Fibroblast of peridontal ligament (primary cell): ENCODE data around the gene AQP9.
"Not testable (repeated sequence)": the region's sequence is repeated elsewhere in the genome, so short reads cannot be mapped to it uniquely, and the experiment has no call there.

Experiments
- DNase-seq: peaks from one replicate; pipeline ENCODE4 v3.0.0-alpha.2; 2010; ENCODE audit errors: extremely low read depth

AQP9 gene, protein sequence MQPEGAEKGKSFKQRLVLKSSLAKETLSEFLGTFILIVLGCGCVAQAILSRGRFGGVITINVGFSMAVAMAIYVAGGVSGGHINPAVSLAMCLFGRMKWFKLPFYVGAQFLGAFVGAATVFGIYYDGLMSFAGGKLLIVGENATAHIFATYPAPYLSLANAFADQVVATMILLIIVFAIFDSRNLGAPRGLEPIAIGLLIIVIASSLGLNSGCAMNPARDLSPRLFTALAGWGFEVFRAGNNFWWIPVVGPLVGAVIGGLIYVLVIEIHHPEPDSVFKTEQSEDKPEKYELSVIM

DNA sequence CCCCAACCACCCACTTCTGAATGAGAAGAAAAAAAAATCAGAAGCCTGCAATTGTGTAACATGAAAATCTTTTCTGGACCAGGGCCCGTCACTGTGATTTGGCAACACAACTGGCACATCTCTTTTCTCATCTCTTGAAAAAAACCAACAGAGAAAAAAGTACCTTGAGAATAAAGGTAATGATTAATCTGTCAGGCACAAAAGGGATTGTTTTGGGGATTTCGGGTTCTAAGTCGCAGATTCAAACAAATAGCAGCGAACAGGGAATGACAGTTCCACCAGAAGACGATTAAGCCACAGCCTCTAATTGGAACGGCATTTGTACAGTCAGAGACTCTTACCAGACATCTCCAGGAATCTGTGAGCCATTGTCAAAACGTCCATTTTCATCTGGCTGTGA is at the start of gene AQP9:
Gene AQP9 (plus strand): TSS at position 276 of the 400 bp plus-strand sequence. CDS start 185 bp downstream, outside the sequence.
- DNase-seq = no peak

DNA sequence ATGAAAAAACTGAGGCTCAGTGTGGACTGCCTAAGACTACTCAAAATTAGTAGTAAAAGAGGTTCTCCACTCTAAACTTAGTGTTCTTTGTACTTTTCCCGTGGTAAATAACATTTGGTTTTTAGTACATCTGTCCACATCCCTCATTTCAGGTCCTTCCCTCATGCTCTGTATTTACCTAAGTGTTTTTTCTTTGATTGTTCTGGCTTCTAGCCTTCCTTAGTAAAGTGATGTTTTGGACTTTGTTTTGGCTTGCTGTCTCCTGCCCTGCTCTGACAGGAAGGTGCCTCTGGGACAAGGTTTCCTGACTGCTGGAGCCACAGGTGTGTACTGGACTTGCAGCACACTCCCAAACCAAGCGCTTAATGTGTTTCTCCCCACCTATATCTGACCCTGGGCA is 42.8 kb upstream of the AQP9 start:
- DNase-seq = no peak

DNA sequence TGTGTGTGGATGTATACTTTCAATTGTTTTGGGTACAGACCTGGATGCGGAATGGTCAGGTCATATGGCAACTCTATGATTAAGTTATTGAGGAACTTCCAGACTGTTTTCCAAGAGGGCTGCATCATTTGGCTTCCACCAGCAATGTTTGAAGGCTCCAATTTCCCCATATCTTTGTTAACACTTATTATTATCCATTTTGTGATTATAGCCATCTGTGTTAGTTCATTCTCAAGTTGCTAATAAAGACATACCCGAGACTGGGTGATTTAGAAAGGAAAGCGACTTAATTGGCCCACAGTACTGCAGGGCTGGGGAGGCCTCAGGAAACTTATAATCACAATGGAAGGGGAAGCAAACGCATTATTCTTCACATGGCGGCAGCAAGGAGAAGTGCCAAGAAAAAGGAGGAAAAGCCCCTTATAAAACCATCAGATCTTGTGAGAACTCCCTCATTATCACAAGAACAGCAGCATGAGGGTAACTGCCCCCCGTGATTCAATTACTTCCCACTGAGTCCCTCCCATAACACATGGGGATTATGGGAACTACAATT is 41.6 kb upstream of the AQP9 start:
- DNase-seq = no peak

DNA sequence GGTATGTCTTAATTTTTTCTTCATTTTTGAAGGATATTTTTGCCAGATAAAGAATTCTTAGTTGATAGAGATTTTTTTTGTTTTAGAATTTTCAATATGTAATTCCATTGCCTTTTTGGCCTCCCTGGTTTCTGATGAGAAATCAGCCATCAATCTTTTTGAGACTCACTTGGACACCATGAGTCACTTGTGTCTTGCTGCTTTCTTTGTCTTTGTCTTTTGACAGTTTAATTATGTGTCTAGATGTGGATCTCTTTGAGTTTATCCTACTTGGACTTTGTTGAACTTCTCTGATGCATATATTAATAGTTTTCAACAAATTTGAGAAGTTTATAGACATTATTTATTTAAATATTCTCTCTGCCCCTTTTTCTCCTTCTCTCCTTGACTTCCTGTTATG is 34.7 kb upstream of the AQP9 start:
- DNase-seq = no peak

DNA sequence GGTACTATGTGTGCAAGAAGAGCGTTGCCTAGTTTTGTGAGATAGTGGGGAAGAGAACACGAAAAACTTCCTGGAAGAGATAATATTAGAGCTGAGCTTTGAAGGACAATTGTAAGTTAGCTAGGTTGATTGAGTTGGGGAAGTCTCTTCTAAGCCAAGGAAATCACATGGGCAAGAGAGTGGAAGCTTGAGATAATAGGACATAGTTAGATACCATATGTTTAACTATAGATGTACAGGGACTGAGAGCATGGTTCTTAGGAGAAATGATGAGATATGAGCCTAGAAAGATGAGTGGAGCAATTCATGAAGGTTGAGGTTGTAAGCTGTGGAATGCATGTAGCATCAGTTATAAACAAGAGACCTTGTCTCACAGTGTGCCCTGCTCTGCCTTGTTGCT is 30.1 kb upstream of the AQP9 start:
- no peak for DNase-seq

DNA sequence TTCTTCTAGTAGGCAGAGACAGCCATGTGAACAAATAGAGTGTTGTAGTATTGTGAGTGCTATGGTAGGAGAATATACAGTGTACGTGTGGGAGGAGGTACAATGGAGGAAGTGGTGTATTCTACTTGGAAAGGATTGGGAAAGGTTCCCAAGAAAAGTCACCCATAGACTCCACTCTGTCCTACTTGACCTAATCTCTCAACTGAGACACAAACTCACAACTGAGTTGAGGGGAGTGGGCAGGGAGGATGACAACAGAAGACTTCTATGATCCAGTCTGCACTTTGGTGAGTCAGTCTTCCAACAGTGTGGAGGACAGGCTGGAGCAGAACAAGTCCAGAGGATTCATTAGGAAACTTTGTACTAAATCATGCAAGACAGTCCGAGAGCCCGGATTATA is 28.8 kb upstream of the AQP9 start:
- DNase-seq = no peak

DNA sequence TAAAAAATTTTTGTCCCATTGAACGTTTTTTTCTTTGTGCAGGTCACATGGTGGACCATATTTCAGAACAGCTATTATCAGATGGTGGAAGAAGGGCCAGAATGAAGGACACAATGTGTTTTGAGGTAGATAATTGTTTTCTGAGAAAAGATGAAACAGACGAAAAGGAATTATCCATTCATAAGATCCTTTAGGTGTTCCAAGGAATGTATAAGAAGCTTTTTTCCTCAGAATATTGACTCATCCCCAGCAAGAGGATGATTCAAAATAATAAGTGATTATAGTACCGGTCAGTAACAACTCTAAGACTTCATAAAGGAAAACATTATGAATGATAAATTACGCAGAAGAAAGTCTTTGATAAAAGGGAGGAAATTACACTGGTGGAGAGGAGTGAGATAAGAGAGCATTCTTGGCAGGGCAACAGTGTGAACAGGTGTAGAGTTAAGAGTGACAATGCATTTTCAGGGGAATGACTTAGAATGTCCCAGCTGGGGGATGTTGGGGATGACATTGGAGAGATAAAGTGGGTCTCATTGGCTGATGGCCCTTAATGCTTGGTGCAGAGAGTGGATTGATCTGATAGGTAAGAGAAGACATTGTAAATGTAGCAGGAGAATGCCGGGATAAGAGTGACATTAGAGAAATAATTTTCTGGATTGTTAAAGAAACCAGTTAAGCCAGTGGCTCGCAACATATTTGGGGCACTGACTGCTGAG is 27.0 kb upstream of the AQP9 start:
- DNase-seq = no peak

DNA sequence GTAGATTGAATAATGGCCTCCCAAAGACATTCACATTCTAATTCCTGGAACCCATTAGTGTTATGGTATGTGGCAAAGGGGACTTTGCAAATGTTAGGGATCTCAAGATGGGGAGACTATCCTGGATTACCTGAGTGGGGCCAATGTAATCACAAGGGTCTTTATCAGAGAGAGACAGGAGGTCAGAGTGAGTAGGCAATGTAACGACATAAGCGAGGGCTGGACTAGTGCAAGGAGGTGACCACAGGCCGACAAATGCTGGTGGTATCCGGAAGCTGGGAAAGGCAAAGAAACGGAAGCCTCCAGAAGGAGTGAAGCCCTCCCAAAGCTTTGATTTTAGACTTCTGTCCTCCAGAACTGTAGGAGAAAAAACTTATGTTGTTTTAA is 26.5 kb upstream of the AQP9 start:
- DNase-seq = no peak

DNA sequence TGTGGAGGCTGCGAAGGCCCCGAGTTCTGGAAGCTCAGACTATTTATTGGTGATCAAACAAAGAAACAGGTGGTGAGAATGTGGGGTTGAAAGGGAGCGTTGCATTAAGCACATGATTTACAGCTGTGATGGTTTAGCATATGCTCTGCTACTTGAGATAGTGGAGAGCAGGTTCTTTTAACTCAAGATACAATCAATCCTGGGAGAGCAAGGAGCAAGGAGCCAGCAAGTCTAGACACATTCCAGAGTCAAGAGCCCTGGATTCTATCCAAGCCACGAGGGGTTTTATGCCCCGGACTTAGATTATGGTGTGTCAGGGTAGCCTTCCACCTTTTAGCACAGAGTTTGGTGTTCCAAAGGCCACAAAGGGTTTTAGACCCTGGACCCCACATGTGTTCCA is 24.8 kb upstream of the AQP9 start:
- not testable (repeated sequence) for DNase-seq

DNA sequence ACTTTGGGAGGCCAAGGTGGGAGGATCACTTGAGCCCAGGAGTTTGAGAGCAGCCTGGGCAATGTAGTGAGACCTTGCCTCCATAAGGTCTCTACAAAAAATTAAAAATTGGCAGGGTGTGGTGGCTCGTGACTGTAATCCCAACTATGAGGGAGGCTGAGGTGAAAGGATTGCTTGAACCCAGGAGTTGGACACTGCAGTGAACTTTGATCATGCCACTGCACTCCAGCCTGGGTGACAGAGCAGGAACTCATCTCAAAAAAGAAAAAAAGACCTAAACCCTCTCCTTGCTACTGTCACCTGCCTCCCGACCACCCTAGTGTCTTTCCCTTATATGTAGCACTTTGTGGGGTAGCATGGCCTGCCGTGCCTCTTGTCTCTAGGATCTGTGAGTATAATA is 23.8 kb upstream of the AQP9 start:
- DNase-seq = no peak

DNA sequence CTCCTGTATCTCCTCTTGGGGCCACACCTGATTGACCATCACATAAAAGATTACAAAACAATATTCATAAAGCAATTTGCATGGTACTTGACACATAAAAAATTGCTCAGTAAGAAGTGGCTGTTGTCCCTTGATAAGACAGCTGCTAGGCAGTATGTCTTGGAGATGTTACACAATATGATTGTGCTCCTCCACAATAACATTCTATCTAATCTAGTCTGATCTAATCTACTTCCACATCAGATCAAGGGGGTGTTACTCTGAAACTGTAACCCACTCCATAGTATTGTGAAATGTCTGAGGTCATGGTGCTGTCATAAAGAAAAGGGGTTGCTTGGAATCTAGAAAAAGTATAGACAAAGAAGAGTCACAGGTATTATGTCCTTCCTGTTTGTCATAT is 23.4 kb upstream of the AQP9 start:
- no peak for DNase-seq

DNA sequence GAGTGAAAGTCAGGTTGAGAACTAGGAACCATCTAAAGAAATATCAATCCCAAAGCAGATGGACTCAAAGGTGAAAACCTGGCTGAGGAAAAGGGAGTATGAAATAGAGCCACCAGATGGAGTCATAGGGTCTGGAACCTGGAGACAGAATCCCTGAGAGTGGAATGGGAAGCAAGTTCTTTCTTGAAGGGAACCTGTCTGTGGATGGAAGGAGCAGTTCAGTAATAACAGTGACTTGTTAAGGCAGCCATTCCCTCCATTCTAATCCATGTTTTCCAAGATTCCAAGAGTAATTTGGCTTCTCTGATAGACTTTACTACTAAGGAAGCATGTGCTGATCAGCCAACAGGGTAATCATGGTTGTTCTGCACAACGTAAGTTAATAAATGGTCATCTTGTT is 22.5 kb upstream of the AQP9 start:
- DNase-seq = peak; percentile 45

DNA sequence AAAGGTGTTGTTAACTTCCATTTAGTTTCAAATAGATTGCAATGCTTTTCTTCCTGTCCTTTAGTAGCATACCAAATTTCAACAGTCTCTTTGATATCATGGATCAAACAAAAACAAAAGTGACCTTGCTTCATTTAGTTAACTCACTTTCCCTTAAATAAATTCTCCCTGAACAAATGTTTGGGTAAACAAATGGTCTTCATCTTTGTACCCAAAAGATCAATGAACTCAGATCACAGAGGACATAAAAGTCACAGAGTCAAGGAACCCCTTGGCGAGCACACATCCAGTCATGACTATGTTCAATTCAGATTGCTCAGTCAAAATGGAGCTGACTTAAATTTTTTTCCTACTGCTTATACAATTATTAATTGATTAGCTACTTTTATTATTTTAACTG is 20.6 kb upstream of the AQP9 start:
- DNase-seq = no peak

DNA sequence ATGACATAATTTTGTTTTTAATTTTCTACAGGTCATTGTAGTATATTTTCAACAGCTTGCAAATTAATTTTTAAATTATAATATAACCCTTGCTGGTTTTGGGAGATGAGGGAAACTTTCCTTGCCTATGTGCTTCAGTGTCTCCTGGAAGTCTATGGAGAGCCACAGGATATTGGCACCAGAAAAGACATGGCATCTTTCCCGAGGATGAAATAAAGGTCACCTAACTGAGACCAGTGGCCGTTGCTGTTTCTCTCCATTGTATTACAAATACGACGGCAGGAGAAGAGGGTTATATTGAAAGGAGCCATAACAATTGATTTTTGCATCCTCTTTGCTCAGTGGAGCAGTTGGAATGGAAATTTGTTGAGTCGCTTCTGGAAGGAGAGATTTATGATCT is 19.9 kb upstream of the AQP9 start:
- DNase-seq = no peak

DNA sequence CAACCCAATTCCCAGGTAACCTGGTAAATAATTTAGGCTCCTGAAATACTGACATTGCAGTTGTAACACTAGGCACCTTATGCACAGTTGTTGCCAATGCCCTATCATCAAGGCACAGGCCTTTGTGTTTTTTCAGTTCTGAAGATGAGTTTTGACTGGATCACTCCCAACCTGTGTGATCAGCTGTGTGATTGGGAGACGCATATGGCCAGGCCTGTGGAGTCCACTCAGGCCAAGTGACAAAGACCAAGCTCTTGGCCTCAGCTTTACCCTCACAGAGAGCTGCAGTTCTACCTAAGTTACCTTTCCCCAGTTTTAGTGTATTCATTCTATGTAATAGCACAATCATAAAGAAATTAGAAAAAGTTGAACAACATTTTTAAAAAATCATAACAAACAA is 19.2 kb upstream of the AQP9 start:
- no peak for DNase-seq

DNA sequence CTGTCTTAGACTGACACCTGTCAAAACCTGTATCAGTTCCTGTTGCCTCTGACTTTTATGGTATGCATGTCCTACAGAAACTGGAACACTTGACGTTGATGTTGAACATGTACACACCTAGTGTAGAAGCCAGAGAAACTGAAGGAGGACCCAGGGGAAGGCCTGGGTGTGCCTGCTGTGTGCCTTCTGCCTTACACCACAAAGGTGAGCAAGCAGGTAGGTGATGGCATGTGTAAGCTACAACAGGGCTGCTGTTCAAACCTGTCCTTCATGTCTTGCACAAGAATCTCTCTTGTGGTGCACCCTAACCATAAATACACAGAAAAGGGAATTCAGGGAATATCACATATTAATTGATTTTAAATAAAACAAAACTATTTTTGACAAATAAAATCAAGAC is 13.6 kb upstream of the AQP9 start:
- DNase-seq = no peak

DNA sequence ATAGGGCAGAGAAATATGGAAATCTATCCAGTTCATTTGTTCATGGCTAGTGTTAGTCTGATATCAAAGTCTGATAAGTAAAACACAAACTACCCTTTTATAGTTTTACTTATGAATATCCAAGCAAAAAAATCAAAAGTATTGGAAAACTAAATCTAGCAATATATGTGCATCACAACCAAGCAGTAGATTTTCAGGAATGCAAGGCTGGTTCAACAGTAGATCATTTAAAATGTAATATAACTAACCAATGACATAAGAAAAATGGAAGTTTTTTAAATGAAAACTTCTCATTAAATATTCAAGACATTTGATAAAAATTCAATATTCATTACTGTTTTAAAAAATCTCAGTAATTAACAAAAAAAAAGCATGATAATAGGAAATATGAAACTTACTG is 12.8 kb upstream of the AQP9 start:
- no peak for DNase-seq

DNA sequence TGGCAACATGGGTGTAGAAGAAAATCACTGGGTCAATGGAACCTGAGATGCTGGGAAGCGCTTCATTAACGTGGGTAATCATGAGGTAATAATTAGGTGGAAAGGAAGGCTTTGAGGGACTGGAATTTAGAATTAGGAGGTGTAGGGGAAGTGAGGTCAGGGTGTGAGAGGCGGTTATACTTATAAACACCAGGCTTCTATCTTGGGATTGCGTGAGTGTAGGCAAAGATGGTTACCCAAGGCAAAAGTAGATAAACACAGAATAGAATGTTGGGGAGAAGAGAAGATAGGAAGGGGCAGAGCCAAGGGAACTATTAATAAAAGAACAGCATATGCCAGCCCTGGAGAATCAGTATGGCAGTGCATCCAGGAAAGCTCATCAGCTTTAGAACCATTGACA is 3.3 kb upstream of the AQP9 start:
- no peak for DNase-seq

DNA sequence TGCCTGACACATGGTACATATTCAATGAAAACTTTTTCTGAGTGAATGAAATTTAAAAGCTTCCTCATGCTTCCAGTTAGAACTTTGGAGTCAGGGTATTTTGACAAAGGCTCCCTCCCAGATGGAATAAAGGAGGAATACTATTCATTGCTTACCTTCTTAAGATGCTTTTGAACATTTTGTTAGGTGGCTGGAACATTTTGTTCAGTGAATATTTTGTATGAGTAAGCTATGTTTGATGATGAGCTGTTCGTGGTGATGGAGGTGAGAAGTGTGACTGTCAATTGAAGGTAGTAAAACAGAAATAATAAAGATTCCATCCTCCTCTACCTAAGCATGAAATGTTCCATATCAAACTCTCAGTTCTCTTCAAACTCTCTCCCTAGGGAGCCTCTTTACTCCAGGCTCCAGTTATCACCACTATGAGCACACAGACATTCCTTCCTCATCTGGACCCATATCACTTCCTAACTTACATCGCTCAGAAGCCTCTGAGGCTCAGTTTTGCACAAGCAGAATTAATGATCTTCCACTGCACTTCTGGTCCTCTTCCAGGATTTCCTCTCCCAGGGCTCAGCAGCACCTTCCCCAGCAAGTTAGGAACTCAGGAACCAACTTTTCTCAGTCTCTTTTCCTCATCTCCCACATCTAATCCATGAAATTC is 2.5 kb upstream of the AQP9 start:
- no peak for DNase-seq

DNA sequence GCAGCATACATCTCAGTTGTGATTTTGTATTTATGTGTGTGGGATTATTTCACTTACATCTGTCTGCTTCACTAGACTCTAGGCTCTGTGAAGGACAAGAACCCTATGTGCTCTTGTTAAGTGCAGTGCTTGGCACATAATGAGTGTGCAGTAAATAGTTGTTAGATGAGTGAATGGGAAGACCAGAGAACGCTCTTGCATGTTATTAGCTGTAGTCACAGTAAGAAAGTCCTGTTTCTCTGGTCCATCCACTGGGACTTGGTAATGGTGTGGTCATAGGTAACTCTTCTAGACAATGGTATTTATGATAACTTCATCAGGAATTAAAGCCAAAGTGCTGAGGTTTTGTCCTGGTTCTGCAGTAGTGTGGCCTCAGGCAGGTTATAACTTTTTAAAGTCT is 1.4 kb upstream of the AQP9 start:
- DNase-seq = no peak

DNA sequence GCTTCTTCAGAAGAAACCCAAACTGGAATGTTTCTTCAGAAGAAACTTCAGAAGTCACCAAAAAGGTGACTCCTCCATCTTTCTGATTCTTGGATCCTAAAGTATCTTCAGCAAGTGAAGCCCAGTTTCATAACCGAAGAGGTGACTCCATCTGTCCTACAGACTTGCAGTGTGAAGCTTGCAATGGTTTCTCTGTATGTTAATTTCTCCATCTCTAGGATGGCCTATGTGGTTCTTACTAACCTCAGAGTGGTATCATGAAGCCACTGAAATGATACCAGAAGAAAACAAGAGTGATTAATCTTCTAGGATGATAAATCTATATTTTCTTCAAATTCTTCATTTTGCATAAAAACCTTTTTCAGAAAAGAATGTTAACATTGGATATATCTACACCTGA is 495 bp upstream of the AQP9 start:
- no peak for DNase-seq

DNA sequence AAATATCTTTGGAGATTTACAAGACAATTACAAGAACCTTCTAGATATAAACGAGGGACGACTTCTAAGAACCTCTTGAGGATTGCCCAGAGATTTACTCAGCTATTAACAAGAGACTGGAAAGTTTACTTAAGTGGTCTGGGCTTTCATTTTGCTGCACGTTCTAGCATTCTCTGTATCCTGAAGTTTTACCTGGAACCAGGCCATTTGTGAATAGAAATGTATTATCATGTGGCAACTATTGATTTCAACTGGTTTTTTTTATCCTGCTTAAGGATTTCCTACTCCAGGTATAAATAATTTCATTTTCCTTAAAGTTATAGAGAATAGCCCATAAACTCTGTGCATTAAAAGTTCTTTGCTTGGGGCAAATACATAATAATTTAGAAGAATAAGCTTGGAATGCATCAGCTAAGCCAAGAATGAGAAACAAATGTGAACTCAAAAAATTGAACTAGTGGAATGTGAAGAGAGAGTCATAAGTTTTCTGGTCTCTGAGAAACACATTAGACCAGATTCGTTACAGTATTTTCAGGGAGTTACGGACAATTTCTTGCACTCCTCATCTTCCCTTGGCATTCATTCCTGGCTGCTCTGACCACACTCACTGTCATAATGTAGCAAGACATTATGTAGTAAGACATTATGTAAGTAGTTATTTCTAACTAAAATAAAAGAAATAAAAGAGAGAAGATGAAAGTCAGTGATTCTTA is 1.3 kb downstream of the AQP9 start:
- DNase-seq = peak; percentile 80
